HCT116 (cell line): ENCODE results near the gene CTDSPL2. TPM values are rescaled to one million over a fixed set of nuclear protein-coding genes. Genes with fewer than 3 reads are reported as not detected.

ENCODE experiments used
- ATAC-seq: fragments of 200-7000 bp; cut with Tn5 transposase; 2 replicates; pipeline ENCODE4 v1.9.1; 2020; ENCODE audit warnings: mild to moderate bottlenecking, moderate library complexity
- BruUV-seq: library from RNA; stranded (reverse); fragments of 400-500 nt; replicated peaks from 2 replicates; lab custom pipeline; 2021; lab: Mats Ljungman, UMichigan
- CTCF ChIA-PET: fragments of 300-600 bp; sonication (Branson Sonifier 250); formaldehyde crosslinking; loops from one replicate; lab custom pipeline; 2021; ENCODE audit warnings: antibody characterized with exemption; lab: Charles Lee
- POLR2A ChIA-PET: fragments of 300-600, 350-600 bp; sonication (Branson Sonifier 250); formaldehyde crosslinking; loops from one replicate; lab custom pipeline; 2021; ENCODE audit warnings: antibody characterized with exemption; lab: Charles Lee
- RAD21 ChIA-PET, 2 experiments: fragments of 300-600 bp; sonication (Branson Sonifier 250); formaldehyde crosslinking; loops; one replicate each; lab custom pipeline; 2023; ENCODE audit warnings: low total read pairs in 2 of 2; ENCODE audit not compliant: uncharacterized antibody in 2 of 2, unreplicated experiment in 2 of 2, low non-redundant PET in 1 of 2; lab: Charles Lee
- DNase-seq: peaks from one replicate; pipeline ENCODE4 v3.0.0-alpha.2; 2010; ENCODE audit warnings: low read depth, low spot score
- H2AFZ ChIP-seq: fragments of 200-600 bp; shearing (Covaris generic), sonication (generic); 2 replicates; pipeline ENCODE4 v1.6.1; 2017; ENCODE audit warnings: low read depth, mixed run types, mixed read lengths, antibody characterized with exemption, low read length; ENCODE audit not compliant: poor library complexity, severe bottlenecking
- H3K27ac ChIP-seq: 2 replicates; pipeline ENCODE4 v1.5.1; 2012; ENCODE audit warnings: low read depth, low read length
- H3K27me3 ChIP-seq: fragments of 200-600 bp; sonication (generic); 2 replicates; pipeline ENCODE4 v1.6.1; 2016; ENCODE audit warnings: mixed run types, low read length, mixed read lengths; ENCODE audit not compliant: insufficient read depth
- H3K36me3 ChIP-seq, 2 experiments: fragments of 200-500 bp in 1 of 2; fragments of 200-600 bp in 1 of 2; sonication (Bioruptor generic) in 1 of 2; sonication (generic) in 1 of 2; 2 replicates each; pipeline versions ENCODE4 v1.5.1 to v1.6.1; 2014 to 2016; ENCODE audit warnings: low read length in 2 of 2, inconsistent platforms in 1 of 2, mixed read lengths in 1 of 2, mixed run types in 1 of 2; ENCODE audit not compliant: insufficient read depth in 2 of 2, control insufficient read depth in 1 of 2
- H3K4me1 ChIP-seq, 2 experiments: fragments of 200-600 bp in 1 of 2; sonication (generic) in 1 of 2; 2 replicates each; pipeline versions ENCODE4 v1.5.1 to v1.6.1; 2012 to 2017; ENCODE audit warnings: low read length in 2 of 2, inconsistent platforms in 1 of 2, mild to moderate bottlenecking in 1 of 2, mixed read lengths in 1 of 2, mixed run types in 1 of 2, moderate library complexity in 1 of 2; ENCODE audit not compliant: insufficient read depth in 2 of 2, control insufficient read depth in 1 of 2
- H3K4me2 ChIP-seq: fragments of 200-600 bp; sonication (generic); 2 replicates; pipeline ENCODE4 v1.6.1; 2017; ENCODE audit warnings: mixed run types, low read length, mixed read lengths
- H3K4me3 ChIP-seq, 2 experiments: fragments of 200-600 bp in 1 of 2; sonication (generic) in 1 of 2; replicated peaks in 1 of 2; 2 replicates each; pipeline ENCODE4 v1.5.1; 2011 to 2016; ENCODE audit warnings: low read length in 2 of 2, control low read depth in 1 of 2, low read depth in 1 of 2, mild to moderate bottlenecking in 1 of 2, mixed read lengths in 1 of 2, mixed run types in 1 of 2
- H3K79me2 ChIP-seq: fragments of 200-600 bp; sonication (generic); 2 replicates; pipeline ENCODE4 v1.6.1; 2017; ENCODE audit warnings: mild to moderate bottlenecking, mixed run types, low read length, moderate library complexity, mixed read lengths; ENCODE audit not compliant: insufficient read depth
- H3K9ac ChIP-seq: fragments of 200-600 bp; sonication (generic); 2 replicates; pipeline ENCODE4 v1.6.1; 2016; ENCODE audit warnings: low read length, mixed read lengths
- H3K9me2 ChIP-seq: fragments of 200-600 bp; sonication (generic), shearing (Covaris generic); 2 replicates; pipeline ENCODE4 v1.6.1; 2017; ENCODE audit warnings: mixed run types, mild to moderate bottlenecking, moderate library complexity; ENCODE audit not compliant: insufficient read depth
- H3K9me3 ChIP-seq, 2 experiments: fragments of 200-500 bp in 1 of 2; fragments of 200-600 bp in 1 of 2; sonication (Bioruptor generic) in 1 of 2; sonication (generic) in 1 of 2; 2 replicates each; pipeline ENCODE4 v1.6.1; 2014 to 2017; ENCODE audit warnings: low read length in 2 of 2, mixed read lengths in 2 of 2, inconsistent platforms in 1 of 2, low read depth in 1 of 2, mild to moderate bottlenecking in 1 of 2, mixed run types in 1 of 2, moderate library complexity in 1 of 2; ENCODE audit not compliant: control insufficient read depth in 1 of 2, insufficient read depth in 1 of 2
- H4K20me1 ChIP-seq: fragments of 200-600 bp; sonication (generic), shearing (Covaris generic); 2 replicates; pipeline ENCODE4 v1.6.1; 2017; ENCODE audit warnings: mixed run types, mild to moderate bottlenecking, moderate library complexity; ENCODE audit not compliant: insufficient read depth
- CTCF ChIP-seq, 3 experiments: fragments of 200-600 bp in 1 of 3; sonication (generic) in 1 of 3; IDR thresholded peaks in 2 of 3; conservative IDR thresholded peaks in 1 of 3; 2 replicates each; pipeline ENCODE4 v1.5.1; 2012 to 2017; ENCODE audit warnings: low read depth in 2 of 3, low read length in 2 of 3, antibody characterized with exemption in 1 of 3, borderline replicate concordance in 1 of 3, control low read depth in 1 of 3, mild to moderate bottlenecking in 1 of 3, mixed read lengths in 1 of 3, mixed run types in 1 of 3, moderate library complexity in 1 of 3; ENCODE audit not compliant: insufficient read depth in 1 of 3
- EZH2phosphoT487 ChIP-seq: fragments of 200-600 bp; IDR thresholded peaks from 2 replicates; pipeline ENCODE4 v1.6.1; 2018; ENCODE audit warnings: antibody characterized with exemption, borderline replicate concordance
- FOSL1 ChIP-seq: IDR thresholded peaks from 2 replicates; pipeline ENCODE4 v1.6.1; 2012; ENCODE audit warnings: low read depth
- POLR2A ChIP-seq: IDR thresholded peaks from 2 replicates; pipeline ENCODE4 v1.7.0; 2011; ENCODE audit warnings: borderline replicate concordance; ENCODE audit not compliant: insufficient read depth, insufficient read length; ENCODE audit errors: extremely low read depth
- SIN3A ChIP-seq: IDR thresholded peaks from 2 replicates; pipeline ENCODE4 v1.6.1; 2012; ENCODE audit warnings: low read depth
- ZBTB33 ChIP-seq: IDR thresholded peaks from 2 replicates; pipeline ENCODE4 v1.6.1; 2011; ENCODE audit warnings: mild to moderate bottlenecking, low read length, moderate library complexity; ENCODE audit not compliant: insufficient replicate concordance; ENCODE audit errors: extremely low read depth
- intact Hi-C: fragments of 100-400 bp; cut with micrococcal nuclease; formaldehyde crosslinking; loops from 2 replicates; pipeline ENCODE4 v1.10.0; 2022
- total RNA-seq: library from RNA; stranded (reverse); gene quantifications from one replicate; pipeline ENCODE4 v1.2.1, GENCODE V29; 2021; ENCODE audit not compliant: unreplicated experiment

Gene CTDSPL2
- total RNA-seq, 1 experiment from 2014 or later = 56.0 TPM

GRCh38 chr15:44397869-44398268, 29.6 kb upstream of the CTDSPL2 start:
- CTCF ChIA-PET = interaction anchor here (0.6 to 0.9 kb wide), 2 partner anchors 9 to 27 kb away, joined by 3 read pairs; no protein-coding TSS in a partner anchor
- RAD21 ChIA-PET = no interaction called here
- no peaks in the 10 kb centered on the region for H3K9me2 ChIP-seq
- ATAC-seq (no peak), DNase-seq (no peak)
- H3K4me1 ChIP-seq = no peaks in the 10 kb centered on the region
- H4K20me1 ChIP-seq = peaks cover 3% of the 10 kb centered on the region; the same call in 1 of the 2 replicates
- no TSS peak for BruUV-seq
- H3K36me3 ChIP-seq = no peaks in the 10 kb centered on the region
- no peaks in the 10 kb centered on the region for H3K9me3 ChIP-seq
- no peak overlapping the region for H3K27ac ChIP-seq
- intact Hi-C loops = no loop called here
- H3K27me3 ChIP-seq = no peaks in the 10 kb centered on the region
- H3K4me3 ChIP-seq = no peak overlapping the region
- no peak overlapping the region for H3K4me2 ChIP-seq
- no peaks in the 10 kb centered on the region for H3K79me2 ChIP-seq
- no peak overlapping the region for H3K9ac ChIP-seq
- no peak for TF ChIP-seq CTCF (IDR thresholded peaks at IDR 0.05 in 2 of 3, conservative IDR thresholded peaks at IDR 0.05 in 1 of 3; ENCODE audit: borderline replicate concordance in 1 of 3, insufficient read depth in 1 of 3, low read depth in 2 of 3, low read length in 2 of 3)
- TF ChIP-seq FOSL1 = no peak
- TF ChIP-seq EZH2phosphoT487 = no peak
- no peak for TF ChIP-seq SIN3A
- no peak for TF ChIP-seq ZBTB33
- TF ChIP-seq POLR2A = no peak
- POLR2A ChIA-PET = no interaction called here
- H2AFZ ChIP-seq = no peak overlapping the region
